AG09319 (cell line): ENCODE measurements around the gene RABGGTA.

ENCODE experiments used
- DNase-seq: peaks from one replicate; pipeline ENCODE4 v3.0.0-alpha.2; 2010; ENCODE audit warnings: low read depth; ENCODE audit errors: extremely low read depth
- CTCF ChIP-seq: IDR thresholded peaks from 2 replicates; pipeline ENCODE4 v1.5.1; 2011; ENCODE audit warnings: low read depth, mild to moderate bottlenecking, inconsistent platforms, low read length, moderate library complexity

The RABGGTA gene

GRCh38 chr14:24290746-24291145 is 19.3 kb upstream of the RABGGTA start:
- no peak for TF ChIP-seq CTCF
- no peak for DNase-seq

DNA sequence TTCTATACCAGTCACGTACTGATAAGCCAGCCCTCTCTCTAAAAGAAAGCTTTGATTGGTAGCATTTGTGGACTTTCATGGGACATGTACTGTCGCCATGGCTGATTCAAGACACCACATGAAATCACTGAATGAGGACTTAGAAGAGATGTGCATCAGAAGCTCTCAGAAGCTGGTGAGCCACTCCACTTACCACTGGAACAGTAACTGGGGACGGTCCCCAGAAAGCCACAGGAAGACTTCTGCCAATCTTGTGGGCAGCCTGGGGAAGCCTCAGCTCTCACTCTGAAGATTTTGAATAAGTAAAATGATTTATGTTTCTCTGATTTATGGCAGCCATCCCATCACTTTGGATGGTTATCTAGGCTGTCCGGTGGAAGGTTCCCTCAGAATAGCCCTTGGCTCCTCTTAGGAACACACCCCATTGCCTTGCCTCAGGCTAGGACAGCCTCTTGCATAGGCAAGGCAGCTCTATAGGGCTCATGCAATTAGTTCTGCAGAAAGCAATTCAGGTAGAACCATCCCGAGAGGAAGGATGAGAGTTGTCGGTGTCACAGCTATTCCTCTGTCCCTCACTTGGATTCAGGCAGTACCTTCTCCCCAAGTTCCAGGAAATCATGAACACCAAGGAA is 18.4 kb upstream of the RABGGTA start:
- no peak for TF ChIP-seq CTCF
- DNase-seq: no peak

DNA sequence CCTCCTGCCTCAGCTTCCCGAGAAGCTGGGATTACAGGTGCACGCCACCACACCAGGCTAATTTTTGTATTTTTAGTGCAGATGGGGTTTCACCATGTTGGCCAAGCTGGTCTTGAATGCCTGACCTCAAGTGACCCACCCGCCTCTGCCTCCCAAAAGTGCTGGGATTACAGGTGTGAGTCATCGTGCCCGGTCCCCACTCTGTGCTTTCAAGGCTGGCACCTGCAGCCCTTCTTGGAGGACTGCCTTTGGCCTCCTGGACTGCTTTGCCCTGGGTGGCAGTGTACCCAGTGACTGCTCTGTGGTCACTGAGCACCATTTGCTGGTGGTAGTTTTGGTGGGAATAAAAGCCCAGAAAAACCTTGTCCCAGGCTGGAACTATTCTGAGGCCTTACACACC is 15.6 kb upstream of the RABGGTA start:
- TF ChIP-seq CTCF: no peak
- DNase-seq: no peak

- no peak for TF ChIP-seq CTCF
- DNase-seq: no peak
Measured at GRCh38 chr14:24285351-24285750, 14.0 kb upstream of the RABGGTA start.

DNA sequence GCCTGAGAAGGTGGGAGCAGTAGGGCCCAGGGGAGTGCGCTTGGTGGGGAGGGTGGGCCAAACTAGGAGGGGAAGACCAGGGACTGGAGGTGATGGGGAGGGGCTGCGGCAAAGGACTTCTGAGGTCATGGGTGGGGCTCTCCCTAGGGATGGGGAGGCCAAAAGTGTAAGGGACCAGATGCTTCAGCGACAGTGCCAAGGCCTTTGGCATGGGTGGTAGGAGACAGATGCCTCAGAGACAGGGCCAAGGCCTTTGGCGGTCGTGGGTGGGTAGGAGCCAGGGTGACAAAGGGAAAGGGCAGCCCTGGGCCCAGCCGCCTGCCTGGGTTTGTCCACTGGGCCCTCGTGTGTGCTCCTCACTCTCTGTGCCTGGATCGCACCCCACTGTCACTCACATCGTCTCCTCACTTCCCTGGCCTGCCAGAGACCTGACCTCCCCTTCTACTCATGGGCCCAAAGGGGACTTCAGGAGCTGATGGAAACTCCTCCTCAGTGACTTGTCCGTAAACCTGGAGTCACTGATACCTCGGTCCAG is 13.2 kb upstream of the RABGGTA start:
- no peak for TF ChIP-seq CTCF
- no peak for DNase-seq

GRCh38 chr14:24283796-24284460 is 12.5 kb upstream of the RABGGTA start:
- DNase-seq: no peak
- no peak for TF ChIP-seq CTCF

GRCh38 chr14:24282736-24283135 is 11.3 kb upstream of the RABGGTA start:
- TF ChIP-seq CTCF: no peak
- DNase-seq: no peak
